ENCODE data around the gene ADGRD1. TPM values are rescaled to one million over a fixed set of nuclear protein-coding genes. Genes with fewer than 3 reads are reported as not detected.
A peak's percentile ranks its signal among the peaks of the same experiment; 100 is the strongest.

The ADGRD1 gene
- total and polyA plus RNA-seq, 8 donors, result 25.6 to 167 (median 33.4) TPM

DNA sequence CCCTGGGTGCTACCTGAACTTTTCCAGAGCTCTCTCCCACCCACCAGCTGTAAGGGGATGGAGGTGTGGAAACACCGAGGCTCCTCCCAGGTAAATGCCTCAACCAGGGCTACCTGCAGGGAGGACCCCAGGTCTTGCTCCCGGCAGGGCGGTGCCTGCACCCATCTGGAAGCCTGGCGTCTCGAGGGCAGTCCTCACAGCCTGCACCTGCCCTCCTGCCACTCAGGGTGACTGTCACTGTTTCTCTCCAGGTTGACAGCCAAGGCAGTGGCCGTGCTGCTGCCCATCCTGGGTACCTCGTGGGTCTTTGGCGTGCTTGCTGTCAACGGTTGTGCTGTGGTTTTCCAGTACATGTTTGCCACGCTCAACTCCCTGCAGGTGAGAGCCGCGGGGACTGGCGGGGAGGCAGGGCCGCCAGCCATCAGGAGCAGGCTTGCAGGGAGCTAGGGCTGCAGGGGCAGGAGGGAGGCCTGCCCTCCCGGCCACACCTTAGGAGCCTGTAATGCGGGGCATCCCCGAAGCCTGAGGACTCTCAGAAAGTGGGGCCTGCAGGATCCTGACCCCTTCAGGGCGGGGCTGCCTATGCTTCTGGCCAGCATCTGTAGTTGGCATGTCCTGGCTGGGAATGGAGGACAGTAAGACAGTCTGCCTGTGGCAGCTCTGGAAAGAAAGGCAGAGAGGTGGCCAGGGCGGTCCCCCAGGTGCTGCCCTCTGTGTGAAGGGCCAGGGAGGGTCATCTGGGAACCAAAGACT, 182.3 kb downstream of the ADGRD1 start:
- H3K9me3 ChIP-seq, result no peaks in the 10 kb centered on the region
- no peak for ATAC-seq
- TF ChIP-seq, protein P1, sequence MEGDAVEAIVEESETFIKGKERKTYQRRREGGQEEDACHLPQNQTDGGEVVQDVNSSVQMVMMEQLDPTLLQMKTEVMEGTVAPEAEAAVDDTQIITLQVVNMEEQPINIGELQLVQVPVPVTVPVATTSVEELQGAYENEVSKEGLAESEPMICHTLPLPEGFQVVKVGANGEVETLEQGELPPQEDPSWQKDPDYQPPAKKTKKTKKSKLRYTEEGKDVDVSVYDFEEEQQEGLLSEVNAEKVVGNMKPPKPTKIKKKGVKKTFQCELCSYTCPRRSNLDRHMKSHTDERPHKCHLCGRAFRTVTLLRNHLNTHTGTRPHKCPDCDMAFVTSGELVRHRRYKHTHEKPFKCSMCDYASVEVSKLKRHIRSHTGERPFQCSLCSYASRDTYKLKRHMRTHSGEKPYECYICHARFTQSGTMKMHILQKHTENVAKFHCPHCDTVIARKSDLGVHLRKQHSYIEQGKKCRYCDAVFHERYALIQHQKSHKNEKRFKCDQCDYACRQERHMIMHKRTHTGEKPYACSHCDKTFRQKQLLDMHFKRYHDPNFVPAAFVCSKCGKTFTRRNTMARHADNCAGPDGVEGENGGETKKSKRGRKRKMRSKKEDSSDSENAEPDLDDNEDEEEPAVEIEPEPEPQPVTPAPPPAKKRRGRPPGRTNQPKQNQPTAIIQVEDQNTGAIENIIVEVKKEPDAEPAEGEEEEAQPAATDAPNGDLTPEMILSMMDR (IDR thresholded peaks at IDR 0.05), result no peak

DNA sequence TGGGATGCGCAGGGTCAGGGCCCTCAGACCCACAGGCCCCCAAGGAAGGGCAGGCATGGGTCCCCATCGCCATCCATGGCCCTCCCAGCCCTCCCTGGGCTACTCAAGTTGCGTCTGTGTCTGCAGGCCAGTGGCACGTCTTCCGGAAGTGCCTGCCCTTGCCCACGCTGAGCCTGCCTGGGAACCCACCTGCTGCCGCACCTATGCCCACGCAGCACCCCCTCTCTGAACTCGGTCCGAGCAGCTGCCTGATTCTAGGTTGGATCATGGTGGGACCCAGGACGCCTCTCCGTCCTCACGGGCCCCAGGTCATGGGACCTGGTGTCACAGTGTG, 182.8 kb downstream of the ADGRD1 start:
- H3K4me3 ChIP-seq, result no peak overlapping the region
- intact Hi-C loops (cut with DNase I), result loop anchor here in 1 of 2 donors (10.0 kb wide), 1 partner anchor 222 kb away; no protein-coding TSS in a partner anchor
- H3K9me3 ChIP-seq, result no peaks in the 10 kb centered on the region
- no peaks in the 10 kb centered on the region for H3K4me1 ChIP-seq
- no peaks in the 10 kb centered on the region for H3K27me3 ChIP-seq
- no peak overlapping the region for H3K27ac ChIP-seq
- ATAC-seq (no peak), DNase-seq (no peak)
- H3K36me3 ChIP-seq, result peaks cover 0 to 16% of the 10 kb centered on the region in 2 donors
- TF ChIP-seq, protein P1 (IDR thresholded peaks at IDR 0.05), result no peak

More for the DNA sequence above, 182.3 kb downstream of the ADGRD1 start:
- Histone ChIP-seq H3K27me3 (no peaks in the 10 kb centered on the region), H3K4me3 (no peak overlapping the region), H3K27ac (no peak overlapping the region), H3K4me1 (no peaks in the 10 kb centered on the region), H3K36me3 (peaks cover 0 to 16% of the 10 kb centered on the region in 2 donors)
- DNase-seq, result no peak
- intact Hi-C loops (cut with DNase I), result loop anchor here in 1 of 2 donors (10.0 kb wide), 1 partner anchor 221 kb away; no protein-coding TSS in a partner anchor

DNA sequence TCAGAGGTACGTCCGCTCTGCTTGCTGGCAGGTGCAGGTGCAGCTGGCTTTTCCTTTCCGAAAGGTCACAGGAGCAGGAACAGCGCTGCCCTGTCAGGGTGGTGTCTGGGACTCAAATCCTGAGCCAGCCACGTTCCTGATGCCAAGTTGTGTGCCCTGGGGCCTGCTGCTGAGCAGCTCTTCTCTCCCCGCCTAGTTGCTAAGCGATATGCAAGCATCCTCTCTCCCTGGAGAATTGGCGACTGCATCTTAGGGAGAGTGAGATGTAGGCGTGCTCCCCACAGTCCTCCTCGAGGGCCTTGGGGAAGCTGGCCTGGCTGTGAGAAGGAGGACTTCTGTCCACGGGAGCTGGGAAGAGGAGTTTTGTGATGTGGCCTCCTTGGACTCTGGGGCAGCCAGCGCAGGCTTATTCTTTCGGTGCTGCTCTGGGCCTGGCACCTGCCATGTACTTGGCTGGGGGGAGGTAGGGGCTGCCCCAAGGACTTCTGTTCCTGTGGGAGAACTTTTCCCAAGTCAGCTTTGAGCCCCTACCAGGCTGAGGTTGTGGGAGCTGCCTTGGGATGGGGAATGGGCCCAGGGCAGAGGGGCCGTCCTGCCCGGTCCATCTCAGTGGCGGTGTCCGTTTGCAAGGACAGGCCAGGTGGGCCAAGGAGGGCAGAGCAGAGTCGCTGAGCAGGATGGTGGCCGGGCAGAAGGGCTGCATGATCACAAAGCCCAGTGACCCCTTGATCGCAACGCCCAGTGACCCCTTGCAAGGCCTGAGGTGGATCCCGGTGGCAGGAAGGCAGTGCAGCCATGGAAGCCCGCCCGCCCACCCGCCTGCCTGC, 183.5 kb downstream of the ADGRD1 start:
- H3K4me3 ChIP-seq, result no peak overlapping the region
- H3K27ac ChIP-seq, result no peak overlapping the region
- ATAC-seq (no peak), DNase-seq (no peak)
- TF ChIP-seq, protein P1 (IDR thresholded peaks at IDR 0.05), result no peak
- intact Hi-C loops (cut with DNase I), result loop anchor here in 1 of 2 donors (10.0 kb wide), 1 partner anchor 222 kb away; no protein-coding TSS in a partner anchor
- H3K9me3 ChIP-seq, result no peaks in the 10 kb centered on the region
- H3K4me1 ChIP-seq, result no peaks in the 10 kb centered on the region
- H3K27me3 ChIP-seq, result no peaks in the 10 kb centered on the region
- H3K36me3 ChIP-seq, result peaks cover 0 to 16% of the 10 kb centered on the region in 2 donors

DNA sequence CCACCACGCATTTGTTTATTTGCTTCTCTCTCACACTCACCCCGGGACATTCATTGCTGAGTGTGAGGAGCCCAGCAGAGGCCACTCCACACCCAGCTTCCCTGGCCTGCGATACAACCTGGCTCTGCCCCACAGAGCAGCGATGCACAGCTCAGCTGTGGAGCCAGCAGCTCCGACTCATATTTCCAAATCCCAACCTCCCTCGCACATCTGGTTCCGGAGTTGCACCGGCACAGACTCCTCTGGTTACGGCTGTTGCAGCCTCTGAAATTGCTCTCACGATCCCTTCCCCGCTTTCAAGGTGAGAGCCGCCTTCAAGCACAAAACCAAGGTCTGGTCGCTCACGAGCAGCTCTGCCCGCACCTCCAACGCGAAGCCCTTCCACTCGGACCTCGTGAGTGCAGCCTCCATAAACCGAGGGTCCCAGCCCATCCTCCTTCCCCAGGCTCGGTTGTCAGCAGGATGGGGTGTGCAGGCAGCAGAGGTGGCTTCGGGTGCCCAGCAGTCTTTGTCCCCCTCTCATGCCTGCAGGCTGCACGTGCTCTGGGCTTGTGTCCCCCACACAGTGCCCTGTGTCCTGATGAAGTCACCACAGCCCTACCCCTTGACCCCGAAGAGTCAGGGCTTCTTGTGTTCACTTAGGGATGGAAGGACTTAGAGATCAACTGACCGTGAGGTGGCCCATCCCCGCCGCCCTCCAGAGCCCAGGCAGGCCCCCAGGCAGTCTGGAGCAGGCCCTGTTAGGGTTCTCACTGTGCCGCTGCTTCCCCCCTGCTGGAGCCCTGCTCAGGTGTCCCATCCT, 184.3 kb downstream of the ADGRD1 start:
- H3K4me1 ChIP-seq, result no peaks in the 10 kb centered on the region
- intact Hi-C loops (cut with DNase I), result loop anchor here in 1 of 2 donors (10.0 kb wide), 1 partner anchor 223 kb away; no protein-coding TSS in a partner anchor
- DNase-seq (peak in 2 of 4 donors; percentile 29 to 65), ATAC-seq (peak; percentile 21)
- no peaks in the 10 kb centered on the region for H3K9me3 ChIP-seq
- H3K27me3 ChIP-seq, result no peaks in the 10 kb centered on the region
- H3K36me3 ChIP-seq, result peaks cover 0 to 16% of the 10 kb centered on the region in 2 donors
- no peak overlapping the region for H3K27ac ChIP-seq
- TF ChIP-seq, protein P1 (IDR thresholded peaks at IDR 0.05), result no peak
- H3K4me3 ChIP-seq, result no peak overlapping the region

Data from left lung (tissue), 10 donors.